ENCODE data around the gene HECW1. TPM values are rescaled to one million over a fixed set of nuclear protein-coding genes. Genes with fewer than 3 reads are reported as not detected.

The HECW1 gene
- total and polyA plus RNA-seq, 10 of the 15 experiments (the other 5 are each of a cell fraction or from before 2014, with no cell fraction given) = under 0.01 to 0.31 (median 0.04) TPM; not detected in 3

DNA sequence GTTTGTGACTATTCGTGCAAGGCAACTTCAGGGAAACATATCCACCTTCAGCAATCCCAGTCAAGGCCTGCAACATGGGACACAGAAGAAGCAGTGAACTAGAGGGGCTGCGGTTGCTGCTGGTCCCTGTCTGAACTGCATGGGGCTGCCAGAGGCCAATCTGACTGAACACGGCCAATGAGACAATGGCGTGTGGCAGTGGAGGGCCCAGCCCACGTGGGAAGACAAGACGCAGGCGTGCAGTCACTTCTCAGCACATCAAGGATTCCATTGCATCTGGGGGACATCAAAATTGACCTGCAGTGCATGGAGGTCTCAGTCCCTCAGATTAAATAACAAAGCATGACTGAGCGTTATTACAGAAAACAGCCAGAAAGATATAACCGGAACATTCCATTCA is 215.9 kb downstream of the HECW1 start:
- Histone ChIP-seq H4K20me1 (ENCODE audit: control insufficient read depth, insufficient read depth) (no peaks in the 10 kb centered on the region), H3K79me2 (ENCODE audit: control insufficient read depth, insufficient read depth, low read length) (no peaks in the 10 kb centered on the region), H3K4me3 (no peak overlapping the region), H3K9me3 (replicated peaks; ENCODE audit: control insufficient read depth, insufficient read depth, low read length) (no peaks in the 10 kb centered on the region), H3K36me3 (ENCODE audit: control insufficient read depth in 2 of 2, insufficient read depth in 2 of 2, low read length in 1 of 2) (no peaks in the 10 kb centered on the region), H2AFZ (ENCODE audit: control insufficient read depth, low read depth, low read length) (no peak overlapping the region), H3K27me3 (replicated peaks in 1 of 2; ENCODE audit: control insufficient read depth in 2 of 2, insufficient read depth in 2 of 2, low read length in 1 of 2) (no peaks in the 10 kb centered on the region), H3K4me2 (ENCODE audit: control insufficient read depth, insufficient read depth) (no peak overlapping the region), H3K27ac (ENCODE audit: control insufficient read depth, insufficient read depth) (no peak overlapping the region), H3K4me1 (ENCODE audit: control insufficient read depth, insufficient read depth, low read length) (no peaks in the 10 kb centered on the region), H3K9ac (ENCODE audit: control insufficient read depth, insufficient read depth, low read length) (no peak overlapping the region)
- 85% methylated on average over 9 of the region's 9 CpGs for WGBS (ENCODE audit: insufficient coverage, insufficient replicate concordance, low lambda C conversion rate, missing lambda C conversion rate)
- intact Hi-C loops (cut with micrococcal nuclease; ENCODE audit: unreplicated experiment) = no loop called here
- CTCF ChIA-PET = interaction anchor here (0.8 to 1.8 kb wide), 3 partner anchors 45 to 111 kb away, joined by 3 read pairs; no protein-coding TSS in a partner anchor
- in situ Hi-C loops (cut with MboI) = no loop called here
- no TSS peak for BruUV-seq (replicated peaks)
- RAD21 ChIA-PET (ENCODE audit: unreplicated experiment) = interaction anchor here (1.4 kb wide), 1 partner anchor 12 kb away, joined by 5 read pairs; no protein-coding TSS in a partner anchor
- ATAC-seq = no peak
- no peak for FAIRE-seq
- TF ChIP-seq USF2 (IDR thresholded peaks at IDR 0.05; ENCODE audit: borderline replicate concordance, low read depth, low read length) (no peak), MXI1 (IDR thresholded peaks at IDR 0.05; ENCODE audit: low read depth, low read length) (no peak), BCL3 (IDR thresholded peaks at IDR 0.05; ENCODE audit: borderline replicate concordance, insufficient read depth, low read depth, low read length, poor library complexity, severe bottlenecking) (no peak), YBX1 (IDR thresholded peaks at IDR 0.05) (no peak), FOXM1 (IDR thresholded peaks at IDR 0.05; ENCODE audit: low read depth, low read length) (no peak), RB1 (IDR thresholded peaks at IDR 0.05; ENCODE audit: borderline replicate concordance) (no peak), STAT3 (IDR thresholded peaks at IDR 0.05; ENCODE audit: low read depth, low read length) (no peak), EED (IDR thresholded peaks at IDR 0.05; ENCODE audit: low read depth) (no peak), PRDM15 (CRISPR knock-in tag; IDR thresholded peaks at IDR 0.05) (no peak), HDGF (IDR thresholded peaks at IDR 0.05) (no peak), NRF1 (conservative IDR thresholded peaks at IDR 0.05; ENCODE audit: low read depth, low read length) (no peak), ZBTB33 (IDR thresholded peaks at IDR 0.05) (no peak), DPF2 (IDR thresholded peaks at IDR 0.05) (no peak), ATF7 (IDR thresholded peaks at IDR 0.05; ENCODE audit: low read depth) (no peak), MTA3 (IDR thresholded peaks at IDR 0.05; ENCODE audit: borderline replicate concordance, low read length) (no peak)
- POLR2A ChIA-PET = no interaction called here
- DNase-seq (ENCODE audit: low read depth, low spot score) = no peak
- SMC1A ChIA-PET (ENCODE audit: uncharacterized antibody, unreplicated experiment) = no interaction called here

Measured in GM12878 (cell line).